Stimulated activated effector memory CD8-positive, alpha-beta T cell treated with anti-CD3 and anti-CD28 coated beads, Interleukin-12 subunit alpha, Interleukin-12 subunit beta, amount 100 ng/mL, for 72 hours (primary cell): ENCODE results near the gene SCT.
"Not testable (repeated sequence)": the region's sequence is repeated elsewhere in the genome, so short reads cannot be mapped to it uniquely, and the experiment has no call there.

Source experiments
- ATAC-seq: fragments of 150-1000 bp; cut with Tn5 transposase; 2 replicates; pipeline ENCODE4 v1.10.0; 2021
- DNase-seq, 2 donors: peaks; one replicate each; pipeline ENCODE4 v3.0.0; 2021 to 2022; ENCODE audit warnings: low spot score in 2 of 2
- H3K27ac Mint-ChIP-seq: one replicate; pipeline ENCODE4 v1.8.0; 2022; ENCODE audit warnings: mild to moderate bottlenecking, mixed read lengths
- H3K36me3 Mint-ChIP-seq: one replicate; pipeline ENCODE4 v1.8.0; 2022; ENCODE audit warnings: mild to moderate bottlenecking, mixed read lengths
- H3K4me1 Mint-ChIP-seq: one replicate; pipeline ENCODE4 v1.8.0; 2022; ENCODE audit warnings: mixed read lengths
- H3K4me3 Mint-ChIP-seq: one replicate; pipeline ENCODE4 v1.8.0; 2022; ENCODE audit warnings: mild to moderate bottlenecking, mixed read lengths
- H3K9me3 Mint-ChIP-seq: one replicate; pipeline ENCODE4 v1.8.0; 2022; ENCODE audit warnings: mixed read lengths

The SCT gene

GRCh38 chr11:626475-627307 is at the start of gene SCT:
TSS of gene SCT (minus strand) at chr11:627181. CDS start at chr11:627143, 38 bp downstream.
- Mint-ChIP-seq H3K9me3 (no peaks in the 10 kb centered on the region), H3K36me3 (peaks cover 20% of the 10 kb centered on the region), H3K4me1 (peaks cover 29% of the 10 kb centered on the region), H3K4me3 (peak within 1 kb of the TSS; percentile 67), H3K27ac (peak within 1 kb of the TSS; percentile 86)
- no peak for DNase-seq
- no peak for ATAC-seq

GRCh38 chr11:674406-674805 is 47.4 kb upstream of the SCT start:
- no peak overlapping the region for H3K4me3 Mint-ChIP-seq
- DNase-seq (no peak), ATAC-seq (no peak)
- peaks cover 4% of the 10 kb centered on the region for H3K4me1 Mint-ChIP-seq
- no peaks in the 10 kb centered on the region for H3K9me3 Mint-ChIP-seq
- peaks cover 96% of the 10 kb centered on the region for H3K36me3 Mint-ChIP-seq
- H3K27ac Mint-ChIP-seq, result no peak overlapping the region

- H3K4me3 Mint-ChIP-seq, result no peak overlapping the region
- peaks cover 93% of the 10 kb centered on the region for H3K36me3 Mint-ChIP-seq
- no peak for ATAC-seq
- peaks cover 4% of the 10 kb centered on the region for H3K4me1 Mint-ChIP-seq
- H3K27ac Mint-ChIP-seq, result no peak overlapping the region
- H3K9me3 Mint-ChIP-seq, result no peaks in the 10 kb centered on the region
- DNase-seq, result no peak
These were observed 46.9 kb upstream of the SCT start for GRCh38 chr11:673866-674265.

- Mint-ChIP-seq H3K36me3 (peaks cover 55% of the 10 kb centered on the region), H3K27ac (peak overlapping the region; percentile 40), H3K4me3 (no peak overlapping the region), H3K9me3 (no peaks in the 10 kb centered on the region), H3K4me1 (peaks cover 7% of the 10 kb centered on the region)
- no peak for DNase-seq
- ATAC-seq, result no peak
These were observed 38.8 kb upstream of the SCT start for GRCh38 chr11:665704-666281.

- H3K4me1 Mint-ChIP-seq, result peaks cover 7% of the 10 kb centered on the region
- no peak overlapping the region for H3K4me3 Mint-ChIP-seq
- ATAC-seq (no peak), DNase-seq (no peak)
- peaks cover 49% of the 10 kb centered on the region for H3K36me3 Mint-ChIP-seq
- peak overlapping the region; percentile 40 for H3K27ac Mint-ChIP-seq
- H3K9me3 Mint-ChIP-seq, result no peaks in the 10 kb centered on the region
These were observed 38.2 kb upstream of the SCT start for GRCh38 chr11:665062-665703.

- DNase-seq, result peak in 1 of 2 donors; percentile 66
These were observed 35.8 kb upstream of the SCT start for GRCh38 chr11:662689-663274.

GRCh38 chr11:660681-661444 is 33.9 kb upstream of the SCT start:
- Mint-ChIP-seq H3K36me3 (peaks cover 53% of the 10 kb centered on the region), H3K9me3 (no peaks in the 10 kb centered on the region), H3K27ac (no peak overlapping the region), H3K4me1 (peaks cover 7% of the 10 kb centered on the region), H3K4me3 (no peak overlapping the region)
- DNase-seq (no peak), ATAC-seq (no peak)

More at GRCh38 chr11:662689-663274, 35.8 kb upstream of the SCT start:
- peak overlapping the region; percentile 50 for H3K27ac Mint-ChIP-seq
- peak; percentile 67 for ATAC-seq
- H3K4me1 Mint-ChIP-seq, result peaks cover 7% of the 10 kb centered on the region
- peaks cover 57% of the 10 kb centered on the region for H3K36me3 Mint-ChIP-seq
- H3K4me3 Mint-ChIP-seq, result no peak overlapping the region
- no peaks in the 10 kb centered on the region for H3K9me3 Mint-ChIP-seq

- H3K4me3 Mint-ChIP-seq, result no peak overlapping the region
- no peaks in the 10 kb centered on the region for H3K9me3 Mint-ChIP-seq
- H3K4me1 Mint-ChIP-seq, result peaks cover 7% of the 10 kb centered on the region
- H3K36me3 Mint-ChIP-seq, result peaks cover 49% of the 10 kb centered on the region
- DNase-seq (no peak), ATAC-seq (no peak)
- H3K27ac Mint-ChIP-seq, result no peak overlapping the region
These were observed 33.3 kb upstream of the SCT start for GRCh38 chr11:660281-660680.

- no peak overlapping the region for H3K27ac Mint-ChIP-seq
- DNase-seq (no peak), ATAC-seq (no peak)
- peaks cover 54% of the 10 kb centered on the region for H3K36me3 Mint-ChIP-seq
- no peak overlapping the region for H3K4me3 Mint-ChIP-seq
- peaks cover 7% of the 10 kb centered on the region for H3K4me1 Mint-ChIP-seq
- H3K9me3 Mint-ChIP-seq, result no peaks in the 10 kb centered on the region
These were observed 32.6 kb upstream of the SCT start for GRCh38 chr11:659532-660085.

GRCh38 chr11:657691-658126 is 30.7 kb upstream of the SCT start:
- ATAC-seq (no peak), DNase-seq (no peak)
- peaks cover 4% of the 10 kb centered on the region for H3K4me1 Mint-ChIP-seq
- H3K27ac Mint-ChIP-seq, result no peak overlapping the region
- no peaks in the 10 kb centered on the region for H3K9me3 Mint-ChIP-seq
- peaks cover 53% of the 10 kb centered on the region for H3K36me3 Mint-ChIP-seq
- H3K4me3 Mint-ChIP-seq, result no peak overlapping the region

- H3K9me3 Mint-ChIP-seq, result no peaks in the 10 kb centered on the region
- no peak overlapping the region for H3K4me3 Mint-ChIP-seq
- no peak for DNase-seq
- peaks cover 54% of the 10 kb centered on the region for H3K36me3 Mint-ChIP-seq
- no peaks in the 10 kb centered on the region for H3K4me1 Mint-ChIP-seq
- ATAC-seq, result no peak
- no peak overlapping the region for H3K27ac Mint-ChIP-seq
These were observed 29.9 kb upstream of the SCT start for GRCh38 chr11:656866-657265.

GRCh38 chr11:656426-656825 is 29.4 kb upstream of the SCT start:
- H3K4me3 Mint-ChIP-seq, result no peak overlapping the region
- peaks cover 56% of the 10 kb centered on the region for H3K36me3 Mint-ChIP-seq
- no peak for ATAC-seq
- no peaks in the 10 kb centered on the region for H3K4me1 Mint-ChIP-seq
- H3K9me3 Mint-ChIP-seq, result no peaks in the 10 kb centered on the region
- no peak for DNase-seq
- H3K27ac Mint-ChIP-seq, result no peak overlapping the region

- no peaks in the 10 kb centered on the region for H3K4me1 Mint-ChIP-seq
- H3K27ac Mint-ChIP-seq, result no peak overlapping the region
- H3K4me3 Mint-ChIP-seq, result no peak overlapping the region
- DNase-seq (no peak), ATAC-seq (no peak)
- no peaks in the 10 kb centered on the region for H3K9me3 Mint-ChIP-seq
- peaks cover 68% of the 10 kb centered on the region for H3K36me3 Mint-ChIP-seq
These were observed 28.2 kb upstream of the SCT start for GRCh38 chr11:655036-655726.

GRCh38 chr11:654444-654843 is 27.5 kb upstream of the SCT start:
- not testable (repeated sequence) for DNase-seq, H3K4me3 Mint-ChIP-seq, H3K9me3 Mint-ChIP-seq, ATAC-seq, H3K4me1 Mint-ChIP-seq, H3K27ac Mint-ChIP-seq
- H3K36me3 Mint-ChIP-seq, result peaks cover 73% of the 10 kb centered on the region
